Activated CD4-positive, CD25-positive, alpha-beta regulatory T cell treated with anti-CD3 and anti-CD28 coated beads, Interleukin-2, amount 50 U/mL, for 24 hours (primary cell): ENCODE measurements around the gene C16orf90.

Source experiments
- ATAC-seq, 2 donors: fragments of 150-1000 bp; cut with Tn5 transposase; one replicate each; pipeline ENCODE4 v1.10.0; 2021; ENCODE audit warnings: mild to moderate bottlenecking in 1 of 2, moderate library complexity in 1 of 2

C16orf90 gene

DNA sequence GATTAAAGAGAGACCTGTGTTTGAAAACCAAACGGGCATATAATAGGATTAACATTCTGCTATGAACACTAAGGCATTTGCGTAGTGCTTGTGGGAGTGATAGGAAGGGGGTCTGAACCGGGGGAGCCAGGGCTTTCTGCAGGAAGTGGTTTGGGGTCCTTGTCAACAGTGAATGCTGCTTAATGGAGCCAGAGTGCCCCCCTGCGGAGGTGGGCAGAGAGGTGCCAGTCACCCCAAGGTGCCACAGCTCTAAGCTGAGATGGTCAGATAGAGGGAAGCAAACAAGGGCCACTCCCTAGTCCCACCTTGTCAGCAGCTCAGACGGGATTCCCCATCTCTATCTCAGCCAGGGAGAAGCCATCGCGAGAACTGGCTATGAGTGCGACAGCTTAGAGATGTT is 34.1 kb downstream of the C16orf90 start:
- ATAC-seq = no peak

DNA sequence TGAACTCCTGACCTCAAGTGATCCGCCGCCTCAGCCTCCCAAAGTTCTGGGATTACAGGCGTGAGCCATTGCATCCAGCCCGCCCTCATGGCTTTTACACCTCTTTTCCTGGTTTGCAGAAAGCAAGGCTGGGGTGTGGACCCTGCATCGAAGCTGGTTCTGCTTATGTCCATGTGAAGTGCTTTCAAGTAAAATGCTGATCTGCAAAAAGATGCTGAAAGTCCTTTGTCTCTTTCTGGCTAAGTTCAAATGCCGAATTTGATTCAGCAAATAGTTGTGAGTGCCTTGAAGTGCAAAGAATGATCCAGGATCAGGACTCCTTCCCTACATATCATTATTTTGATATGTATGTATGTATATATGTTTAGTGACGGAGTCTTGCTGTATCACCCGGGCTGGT is 34.7 kb downstream of the C16orf90 start:
- no peak for ATAC-seq

DNA sequence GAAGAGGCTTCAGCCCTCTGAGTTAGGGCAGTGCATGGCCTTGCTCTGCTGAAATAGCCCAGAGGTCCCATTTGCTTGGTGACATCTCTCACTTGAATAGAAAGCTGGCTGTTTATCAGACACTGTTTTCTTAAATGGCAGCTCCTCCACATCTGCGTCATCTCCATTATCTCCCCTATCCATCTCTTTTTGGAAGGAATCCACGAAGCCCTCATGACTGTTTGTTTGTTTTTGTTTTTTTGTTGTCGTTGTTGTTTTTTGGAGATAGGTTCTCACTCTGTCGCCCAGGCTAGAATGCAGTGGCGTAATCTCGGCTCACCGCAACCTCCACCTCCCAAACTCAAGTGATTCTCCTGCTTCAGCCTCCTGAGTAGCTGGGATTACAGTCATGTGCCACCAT is 35.2 kb downstream of the C16orf90 start:
- no peak for ATAC-seq

DNA sequence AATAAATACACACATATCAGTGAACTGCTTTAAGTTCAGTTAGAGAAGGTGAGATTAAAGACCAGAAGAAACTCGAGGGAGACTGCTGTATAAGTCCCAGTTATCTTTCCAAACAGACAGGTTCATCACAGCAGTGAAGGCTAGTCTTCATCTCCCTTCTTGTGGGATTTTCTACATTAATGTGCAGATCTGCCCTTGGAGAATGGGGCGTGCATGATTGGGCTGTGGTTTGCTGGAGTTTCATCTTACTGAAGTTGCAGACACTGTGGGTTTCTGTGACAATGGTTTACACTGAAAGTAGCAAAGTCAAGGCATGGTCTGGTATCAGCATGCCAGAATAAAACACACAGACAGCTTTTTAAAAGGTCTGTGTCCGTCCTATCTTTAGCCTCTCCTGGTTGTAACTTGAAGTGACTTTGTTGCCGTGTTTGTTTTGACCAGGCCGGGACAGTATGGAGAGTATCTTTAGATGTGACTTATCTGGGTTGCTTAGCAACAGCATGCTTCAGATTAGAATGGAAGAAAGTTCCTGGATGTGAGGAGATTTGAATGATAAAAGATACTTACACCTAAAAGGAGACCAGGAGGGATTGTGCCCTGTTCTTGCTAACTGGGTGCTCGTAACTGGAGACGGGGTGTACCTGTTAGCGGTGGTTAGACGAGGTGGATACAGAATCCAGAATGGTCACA is 35.7 kb downstream of the C16orf90 start:
- ATAC-seq = peak in 1 of 2 donors; percentile 32

DNA sequence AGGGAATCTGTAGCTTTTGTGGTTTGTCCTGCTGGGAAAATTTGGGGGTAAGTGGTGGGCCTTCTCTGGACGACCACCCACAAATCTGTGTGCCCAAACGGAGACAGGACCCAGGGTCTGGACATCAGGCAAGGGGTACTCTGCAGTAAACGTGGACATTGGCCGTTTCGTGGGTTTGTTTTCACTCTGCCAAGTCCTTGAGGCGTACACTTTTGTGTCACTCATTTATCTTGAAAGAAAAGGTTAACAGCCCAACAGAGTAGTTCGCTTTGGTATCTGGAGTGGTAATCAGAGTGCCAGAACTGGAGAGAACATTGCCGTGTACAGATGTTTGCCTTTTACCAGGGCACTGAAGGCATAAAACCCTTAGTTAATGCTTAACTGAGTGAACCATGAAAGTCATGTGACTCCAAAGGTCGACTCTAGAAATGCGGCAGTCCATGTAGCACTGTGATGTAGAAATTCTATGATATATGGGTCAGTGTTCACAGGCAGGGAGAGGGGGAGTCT is 36.4 kb downstream of the C16orf90 start:
- ATAC-seq = no peak

DNA sequence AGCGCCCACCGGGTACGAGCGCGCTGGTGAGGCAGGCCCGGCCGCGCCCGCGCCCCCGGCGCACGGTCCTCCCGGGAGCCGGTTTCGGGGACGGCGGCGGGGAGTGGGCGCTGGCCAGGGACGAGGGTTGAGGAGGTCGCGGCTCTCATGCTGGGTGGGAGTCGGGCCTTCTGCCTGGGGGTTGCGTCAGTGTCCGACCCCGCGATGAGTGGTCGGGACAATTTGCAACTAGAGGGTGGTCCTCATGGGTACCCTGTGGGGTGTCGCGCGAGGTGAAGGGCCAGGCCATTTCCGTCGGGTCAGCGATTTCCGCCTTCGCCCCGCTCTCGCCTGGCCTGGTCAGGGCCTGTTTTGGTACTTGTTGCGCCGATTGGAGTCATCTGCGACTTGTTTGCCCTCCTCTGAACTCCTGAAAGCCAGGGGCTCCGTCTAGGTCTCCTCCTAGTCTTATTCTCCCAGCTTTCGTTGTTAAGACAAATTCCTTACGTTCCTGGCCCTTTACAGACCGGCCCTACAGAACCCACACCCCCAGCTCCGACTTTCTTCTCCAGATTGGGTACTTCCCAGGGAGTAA is 36.9 kb downstream of the C16orf90 start:
- no peak for ATAC-seq

DNA sequence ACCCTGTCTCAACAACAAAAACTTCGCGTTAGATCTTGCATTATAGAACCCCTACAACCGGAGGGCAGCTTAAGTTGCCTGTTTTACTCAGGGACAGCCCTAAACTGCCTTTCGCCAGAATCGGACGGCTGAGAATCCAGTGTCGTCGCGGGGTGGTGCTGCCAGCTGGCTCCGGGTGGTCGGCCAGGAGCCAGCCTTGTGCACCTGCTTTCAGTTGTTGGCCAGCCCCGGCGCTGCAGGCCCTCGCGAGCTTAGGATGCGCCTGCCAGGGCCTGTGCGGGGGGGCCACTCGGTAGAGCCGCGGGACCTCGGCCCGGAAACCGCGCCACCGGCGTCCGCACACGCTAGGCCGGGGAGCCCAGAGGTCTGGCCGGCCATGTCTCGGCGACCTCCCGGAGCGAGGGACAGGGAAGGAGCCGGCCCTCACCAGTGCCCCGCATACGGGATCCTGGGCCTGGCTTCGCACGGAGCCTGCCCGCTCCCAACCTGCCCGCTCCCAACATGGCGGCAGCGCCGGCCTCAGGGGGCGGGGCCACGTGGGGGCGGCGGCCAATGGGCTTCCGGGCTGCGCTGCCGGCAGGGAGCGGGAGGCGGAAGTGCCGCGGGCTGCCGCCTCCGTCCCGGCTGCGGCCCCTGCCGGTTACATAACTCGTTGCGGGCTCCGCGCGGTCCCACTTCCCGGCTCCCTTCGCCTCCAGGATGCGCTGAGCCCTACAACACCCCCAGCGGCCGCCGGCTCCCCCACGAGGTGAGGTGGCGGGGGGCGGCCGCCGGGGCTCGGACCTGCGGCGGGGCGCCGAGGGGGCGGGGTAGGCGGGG is 37.6 kb downstream of the C16orf90 start:
- ATAC-seq = peak; percentile 89 to 93

DNA sequence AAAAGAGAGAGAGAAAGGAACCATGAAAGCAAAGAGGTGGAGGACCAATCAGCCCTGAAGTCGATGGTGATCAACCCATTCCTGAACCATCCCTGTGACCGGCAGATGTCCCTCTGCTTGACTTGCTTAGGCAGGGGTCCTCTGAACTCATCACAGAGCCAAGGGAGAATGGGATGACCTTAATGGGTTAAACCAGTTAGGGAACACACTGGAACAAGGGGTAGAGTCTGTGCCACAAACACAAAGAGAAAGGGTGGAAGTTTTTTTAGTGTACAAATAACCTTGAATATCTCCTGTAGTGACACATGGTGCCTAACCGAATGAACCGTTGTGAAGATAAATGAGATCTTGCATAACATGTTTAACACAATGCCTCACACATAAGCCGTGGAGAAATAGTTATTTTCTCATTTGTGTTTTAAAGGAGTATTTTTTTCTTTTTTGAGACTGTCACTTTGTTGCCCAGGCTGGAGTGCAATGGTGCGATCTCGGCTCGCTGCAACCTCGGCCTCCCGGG is 40.6 kb downstream of the C16orf90 start:
- ATAC-seq = no peak

DNA sequence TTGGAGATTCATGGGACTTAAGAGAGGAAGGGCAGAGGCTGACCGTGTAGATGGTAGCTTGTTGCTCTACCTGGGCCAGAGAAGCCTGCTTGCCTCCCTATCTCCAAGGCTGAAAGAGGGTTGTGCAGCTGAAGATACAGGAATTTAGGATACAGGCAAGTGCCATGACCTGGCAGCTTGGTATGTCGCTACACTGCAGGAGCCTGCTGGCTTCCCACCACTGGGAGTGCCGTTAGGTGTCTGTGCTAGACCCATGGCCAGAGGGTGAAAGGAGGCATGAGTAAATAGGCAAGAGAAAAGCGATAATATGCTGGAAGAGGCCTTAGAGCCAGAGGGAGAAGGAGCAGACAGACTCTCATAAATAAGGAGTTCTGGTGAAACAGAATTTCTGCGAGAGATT is 41.2 kb downstream of the C16orf90 start:
- no peak for ATAC-seq

DNA sequence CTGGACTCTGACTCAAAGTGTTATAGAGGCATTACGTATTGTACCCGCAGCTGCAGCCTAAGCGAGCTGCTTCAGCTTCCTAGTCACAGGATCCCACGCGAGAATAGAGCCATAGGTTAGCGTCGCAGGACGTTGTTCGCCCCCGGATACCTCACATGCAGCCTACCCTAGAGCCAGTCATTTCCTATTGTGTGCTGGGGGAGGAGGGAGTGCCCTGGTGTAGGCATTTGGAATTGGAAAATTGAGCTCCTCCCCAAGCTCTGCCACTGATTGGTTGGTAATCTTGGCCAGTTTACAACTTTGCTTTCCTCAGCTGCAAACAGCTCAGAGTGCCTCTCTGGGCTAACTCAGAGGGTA is 51.3 kb downstream of the C16orf90 start:
- ATAC-seq = peak; percentile 53 to 64
